ENCODE measurements around the gene MIF4GD.

DNA sequence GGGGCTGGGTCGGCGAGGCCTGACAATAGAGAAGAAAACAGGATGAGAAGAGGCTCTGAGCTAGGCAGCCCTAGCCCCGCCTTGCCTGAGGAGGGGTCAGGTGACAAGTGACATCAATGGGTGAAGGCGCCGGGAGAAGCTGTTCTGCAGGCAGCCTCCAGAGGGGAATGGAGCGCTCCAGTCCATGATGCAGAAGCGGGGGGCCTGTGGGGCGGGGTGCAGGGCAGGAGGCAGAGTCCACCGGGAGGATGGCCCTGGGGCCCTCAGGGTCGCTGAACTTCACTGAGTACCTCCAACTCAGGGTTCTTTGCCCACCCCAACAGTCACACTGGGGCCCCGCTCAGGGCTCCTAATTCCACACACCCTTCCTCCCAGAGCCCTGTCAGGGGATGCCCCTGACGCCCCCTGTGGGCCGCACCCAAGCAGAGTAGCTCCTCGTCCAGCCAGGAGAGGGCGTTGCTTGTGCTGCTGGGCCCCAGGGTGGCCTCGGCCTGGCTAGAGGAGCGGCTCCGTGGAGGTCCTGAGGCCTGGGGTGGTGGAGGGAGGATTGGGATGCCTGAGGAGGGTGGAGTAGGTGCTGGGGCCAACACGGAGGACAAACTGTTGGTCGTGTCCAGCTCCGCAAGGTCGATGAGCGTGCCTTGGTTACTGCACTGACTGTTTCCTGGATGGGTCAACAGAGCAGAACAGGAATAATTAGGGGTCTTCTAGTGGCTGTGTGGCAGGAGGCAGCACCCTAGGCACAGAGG lies 30.5 kb downstream of the MIF4GD start:
- TF ChIP-seq GATA3 (IDR thresholded peaks at IDR 0.05; ENCODE audit: low read depth, low read length) (no peak), GATA2 (IDR thresholded peaks at IDR 0.05; ENCODE audit: low read depth, low read length) (no peak)

All from SH-SY5Y (cell line).